Nucleus accumbens (tissue), 56 donors: ENCODE data around the gene EEFSEC.

Experiments
- DNase-seq, 56 donors: peaks; one replicate each; lab custom pipeline; 2025; lab: John Stamatoyannopoulos, UW

The EEFSEC gene

GRCh38 chr3:128341659-128342395, 188.5 kb downstream of the EEFSEC start:
- DNase-seq: no peak

- DNase-seq: no peak
Observed at GRCh38 chr3:128342701-128343180, 189.5 kb downstream of the EEFSEC start.

- no peak for DNase-seq
Observed at GRCh38 chr3:128343287-128344051, 190.2 kb downstream of the EEFSEC start.

GRCh38 chr3:128344052-128344735, 190.9 kb downstream of the EEFSEC start:
- DNase-seq: no peak

GRCh38 chr3:128345196-128345595, 191.9 kb downstream of the EEFSEC start:
- DNase-seq: no peak

GRCh38 chr3:128346562-128346961, 193.3 kb downstream of the EEFSEC start:
- DNase-seq: no peak

- no peak for DNase-seq
Observed at GRCh38 chr3:128347282-128347681, 194.0 kb downstream of the EEFSEC start.

- no peak for DNase-seq
Observed at GRCh38 chr3:128348075-128348474, 194.8 kb downstream of the EEFSEC start.

GRCh38 chr3:128348805-128349531, 195.7 kb downstream of the EEFSEC start:
- DNase-seq: no peak

- DNase-seq: peak in 2 of 56 donors; percentile 6 to 7
Observed at GRCh38 chr3:128349963-128350599, 196.8 kb downstream of the EEFSEC start.

- peak in 3 of 56 donors; percentile 3 to 28 (median 24) for DNase-seq
Observed at GRCh38 chr3:128351546-128351945, 198.3 kb downstream of the EEFSEC start.

- peak in 4 of 56 donors; percentile 11 to 36 (median 24) for DNase-seq
Observed at GRCh38 chr3:128352326-128352725, 199.0 kb downstream of the EEFSEC start.

- no peak for DNase-seq
Observed at GRCh38 chr3:128353361-128353965, 200.2 kb downstream of the EEFSEC start.

- no peak for DNase-seq
Observed at GRCh38 chr3:128353991-128354687, 200.9 kb downstream of the EEFSEC start.

- no peak for DNase-seq
Observed at GRCh38 chr3:128354788-128355542, 201.7 kb downstream of the EEFSEC start.

- no peak for DNase-seq
Observed at GRCh38 chr3:128355543-128355919, 202.2 kb downstream of the EEFSEC start.

- DNase-seq: no peak
Observed at GRCh38 chr3:128356822-128357221, 203.5 kb downstream of the EEFSEC start.

GRCh38 chr3:128357538-128357937, 204.3 kb downstream of the EEFSEC start:
- no peak for DNase-seq
